ENCODE results near the gene BRME1.

BRME1 gene

GRCh38 chr19:13839130-13839937 is 66.6 kb downstream of the BRME1 start:
- no peak overlapping the region for H3K27ac ChIP-seq (replicated peaks; ENCODE audit: low read length)
- WGBS, 2 donors (ENCODE audit: extremely low coverage in 2 of 2, insufficient read length in 2 of 2, insufficient replicate concordance in 1 of 2) = no CpG with 5 or more reads among the region's 36 CpGs

GRCh38 chr19:13838435-13839129 is 67.3 kb downstream of the BRME1 start:
- H3K4me2 ChIP-seq (ENCODE audit: insufficient read depth, low read length, poor library complexity, severe bottlenecking) = no peak overlapping the region
- H3K9me3 ChIP-seq (replicated peaks in 1 of 2; ENCODE audit: control insufficient read depth in 2 of 2, insufficient read depth in 1 of 2, low read depth in 1 of 2, low read length in 2 of 2) = no peaks in the 10 kb centered on the region
- no peak overlapping the region for H3K4me3 ChIP-seq (ENCODE audit: low read length in 2 of 2)
- H3K14ac ChIP-seq (ENCODE audit: low read length) = peak overlapping the region; percentile 56
- WGBS, 2 donors (ENCODE audit: extremely low coverage in 2 of 2, insufficient read length in 2 of 2, insufficient replicate concordance in 1 of 2) = no CpG with 5 or more reads among the region's 18 CpGs
- H3K79me1 ChIP-seq (ENCODE audit: low read depth, low read length) = peaks cover 13% of the 10 kb centered on the region
- DNase-seq (ENCODE audit: low spot score) = no peak
- peak overlapping the region; percentile 80 for H3K23ac ChIP-seq (ENCODE audit: low read depth, low read length, poor library complexity)
- H3K4ac ChIP-seq (ENCODE audit: low read length) = peak overlapping the region; percentile 38
- H2BK15ac ChIP-seq (ENCODE audit: low read length) = peak overlapping the region; percentile 89
- H2AFZ ChIP-seq (ENCODE audit: low read length) = no peak overlapping the region
- H3K27ac ChIP-seq (replicated peaks; ENCODE audit: low read length) = no peak overlapping the region
- no peak overlapping the region for H2BK120ac ChIP-seq (ENCODE audit: low read depth, low read length)
- H3K18ac ChIP-seq (ENCODE audit: low read length) = peak overlapping the region; percentile 94
- H3K27me3 ChIP-seq (ENCODE audit: control insufficient read depth in 3 of 3, insufficient read depth in 3 of 3, low read depth in 1 of 3, low read length in 3 of 3) = peaks cover 0 to 8% (median 0%) of the 10 kb centered on the region in 3 experiments
- H2AK5ac ChIP-seq (ENCODE audit: low read depth, low read length) = peak overlapping the region; percentile 98
- peaks cover 17 to 18% of the 10 kb centered on the region in 2 donors for H3K4me1 ChIP-seq (ENCODE audit: control insufficient read depth in 2 of 2, insufficient read depth in 1 of 2, low read depth in 1 of 2, low read length in 2 of 2)
- H3K36me3 ChIP-seq (replicated peaks in 1 of 2; ENCODE audit: control insufficient read depth in 2 of 2, insufficient read depth in 2 of 2, low read length in 2 of 2) = peaks cover 3 to 15% of the 10 kb centered on the region in 2 donors
- no peak overlapping the region for H2BK12ac ChIP-seq (ENCODE audit: low read length)
- no peak overlapping the region for H3K9ac ChIP-seq (ENCODE audit: low read depth, low read length, poor library complexity)
- no peak overlapping the region for H2BK5ac ChIP-seq (ENCODE audit: low read length)
- no peak overlapping the region for H4K91ac ChIP-seq (ENCODE audit: low read depth, low read length, poor library complexity)
- no peak overlapping the region for H4K8ac ChIP-seq (ENCODE audit: low read depth, low read length)

More at GRCh38 chr19:13839130-13839937, 66.6 kb downstream of the BRME1 start:
- no peak overlapping the region for H4K91ac ChIP-seq (ENCODE audit: low read depth, low read length, poor library complexity)
- peak overlapping the region; percentile 89 for H2BK15ac ChIP-seq (ENCODE audit: low read length)
- no peak overlapping the region for H3K4me3 ChIP-seq (ENCODE audit: low read length in 2 of 2)
- no peak overlapping the region for H2BK12ac ChIP-seq (ENCODE audit: low read length)
- H2AK5ac ChIP-seq (ENCODE audit: low read depth, low read length) = peak overlapping the region; percentile 98
- H3K79me1 ChIP-seq (ENCODE audit: low read depth, low read length) = peaks cover 13% of the 10 kb centered on the region
- H3K4ac ChIP-seq (ENCODE audit: low read length) = peak overlapping the region; percentile 38
- H3K9me3 ChIP-seq (replicated peaks in 1 of 2; ENCODE audit: control insufficient read depth in 2 of 2, insufficient read depth in 1 of 2, low read depth in 1 of 2, low read length in 2 of 2) = no peaks in the 10 kb centered on the region
- H2BK5ac ChIP-seq (ENCODE audit: low read length) = no peak overlapping the region
- peak overlapping the region; percentile 94 for H3K18ac ChIP-seq (ENCODE audit: low read length)
- peak overlapping the region; percentile 80 for H3K23ac ChIP-seq (ENCODE audit: low read depth, low read length, poor library complexity)
- peak overlapping the region; percentile 76 for H2BK120ac ChIP-seq (ENCODE audit: low read depth, low read length)
- no peak overlapping the region for H3K9ac ChIP-seq (ENCODE audit: low read depth, low read length, poor library complexity)
- peaks cover 3 to 8% of the 10 kb centered on the region in 2 donors for H3K36me3 ChIP-seq (replicated peaks in 1 of 2; ENCODE audit: control insufficient read depth in 2 of 2, insufficient read depth in 2 of 2, low read length in 2 of 2)
- peaks cover 20 to 24% of the 10 kb centered on the region in 2 donors for H3K4me1 ChIP-seq (ENCODE audit: control insufficient read depth in 2 of 2, insufficient read depth in 1 of 2, low read depth in 1 of 2, low read length in 2 of 2)
- H3K27me3 ChIP-seq (ENCODE audit: control insufficient read depth in 3 of 3, insufficient read depth in 3 of 3, low read depth in 1 of 3, low read length in 3 of 3) = peaks cover 0 to 8% (median 0%) of the 10 kb centered on the region in 3 experiments
- DNase-seq (ENCODE audit: low spot score) = no peak
- H2AFZ ChIP-seq (ENCODE audit: low read length) = no peak overlapping the region
- H4K8ac ChIP-seq (ENCODE audit: low read depth, low read length) = no peak overlapping the region
- no peak overlapping the region for H3K4me2 ChIP-seq (ENCODE audit: insufficient read depth, low read length, poor library complexity, severe bottlenecking)
- peak overlapping the region; percentile 56 for H3K14ac ChIP-seq (ENCODE audit: low read length)

DNA sequence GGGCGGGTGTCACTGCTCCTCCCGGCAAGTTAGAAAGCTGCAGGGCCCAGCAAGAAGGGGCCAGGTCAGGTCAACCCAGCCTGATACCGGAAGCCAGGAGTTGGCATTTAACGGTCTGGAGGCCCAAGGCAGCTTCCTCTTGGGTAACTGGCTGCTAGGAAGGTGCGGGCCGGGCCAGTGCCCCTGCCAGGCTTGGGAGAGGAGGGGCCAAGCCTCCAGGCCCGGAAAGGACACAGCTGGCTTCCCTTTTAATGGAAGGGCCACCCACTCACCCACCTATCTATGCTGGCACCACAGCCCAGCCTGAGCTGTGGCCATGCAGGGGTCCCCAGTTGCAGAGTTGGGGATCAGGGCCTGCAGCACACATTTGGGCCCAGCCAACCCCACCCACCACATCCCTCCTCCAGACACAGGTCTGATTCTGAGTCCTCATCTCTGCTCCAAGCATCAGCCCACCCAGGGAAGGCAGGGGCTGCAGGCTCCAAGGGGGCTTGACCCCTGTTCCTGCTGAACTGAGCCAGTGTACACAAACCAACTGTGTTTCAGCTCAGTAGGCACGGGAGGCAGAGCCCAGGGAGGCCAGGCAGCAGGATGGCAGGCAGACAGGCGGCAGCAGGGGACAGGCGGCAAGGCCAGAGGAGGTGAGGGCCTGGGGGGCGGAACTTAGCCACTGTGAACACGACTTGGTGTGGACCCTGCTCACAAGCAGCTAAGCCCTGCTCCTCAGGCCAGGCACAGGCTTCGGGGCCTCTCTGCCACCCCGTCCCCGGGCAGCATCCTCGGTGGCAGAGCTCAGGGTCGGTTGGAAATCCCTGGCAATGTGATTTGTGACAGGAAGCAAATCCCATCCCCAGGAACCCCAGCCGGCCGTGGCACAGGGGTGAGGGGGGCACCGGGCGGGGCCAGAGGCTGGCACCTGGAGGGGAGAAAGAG is 69.9 kb downstream of the BRME1 start:
- Histone ChIP-seq H2BK15ac (ENCODE audit: low read length) (no peak overlapping the region), H3K4ac (ENCODE audit: low read length) (no peak overlapping the region), H2BK5ac (ENCODE audit: low read length) (peak overlapping the region; percentile 53), H4K91ac (ENCODE audit: low read depth, low read length, poor library complexity) (no peak overlapping the region), H2BK12ac (ENCODE audit: low read length) (peak overlapping the region; percentile 58), H3K23ac (ENCODE audit: low read depth, low read length, poor library complexity) (no peak overlapping the region), H3K14ac (ENCODE audit: low read length) (no peak overlapping the region), H3K4me1 (ENCODE audit: control insufficient read depth in 2 of 2, insufficient read depth in 1 of 2, low read depth in 1 of 2, low read length in 2 of 2) (peaks cover 0 to 12% of the 10 kb centered on the region in 2 donors), H3K9me3 (replicated peaks in 1 of 2; ENCODE audit: control insufficient read depth in 2 of 2, insufficient read depth in 1 of 2, low read depth in 1 of 2, low read length in 2 of 2) (no peaks in the 10 kb centered on the region), H3K4me3 (ENCODE audit: low read length in 2 of 2) (peak overlapping the region in 1 of 2 donors; percentile 51), H2AK5ac (ENCODE audit: low read depth, low read length) (peak overlapping the region; percentile 70), H3K18ac (ENCODE audit: low read length) (peak overlapping the region; percentile 44), H2BK120ac (ENCODE audit: low read depth, low read length) (no peak overlapping the region), H3K4me2 (ENCODE audit: insufficient read depth, low read length, poor library complexity, severe bottlenecking) (no peak overlapping the region), H4K8ac (ENCODE audit: low read depth, low read length) (no peak overlapping the region), H3K9ac (ENCODE audit: low read depth, low read length, poor library complexity) (peak overlapping the region; percentile 84), H3K79me1 (ENCODE audit: low read depth, low read length) (peaks cover 8% of the 10 kb centered on the region), H3K27me3 (ENCODE audit: control insufficient read depth in 3 of 3, insufficient read depth in 3 of 3, low read depth in 1 of 3, low read length in 3 of 3) (no peaks in the 10 kb centered on the region), H3K36me3 (replicated peaks in 1 of 2; ENCODE audit: control insufficient read depth in 2 of 2, insufficient read depth in 2 of 2, low read length in 2 of 2) (peaks cover 4 to 30% of the 10 kb centered on the region in 2 donors), H2AFZ (ENCODE audit: low read length) (no peak overlapping the region), H3K27ac (replicated peaks; ENCODE audit: low read length) (no peak overlapping the region)
- WGBS, 2 donors (ENCODE audit: extremely low coverage in 2 of 2, insufficient read length in 2 of 2, insufficient replicate concordance in 1 of 2) = no CpG with 5 or more reads among the region's 21 CpGs
- no peak for DNase-seq (ENCODE audit: low spot score)

All from neuronal stem cell (in vitro differentiated cells).